Vagina (tissue), 2 donors: ENCODE results near the gene MINDY4. TPM values are rescaled to one million over a fixed set of nuclear protein-coding genes. Genes with fewer than 3 reads are reported as not detected.

Source experiments
- DNase-seq, 2 donors: peaks; one replicate each; pipeline ENCODE4 v3.0.0-alpha.2; 2017; ENCODE audit errors: extremely low spot score in 2 of 2
- H3K27ac ChIP-seq: fragments of 200-600 bp; sonication (generic); one replicate; pipeline ENCODE4 v1.5.1; 2019
- H3K27me3 ChIP-seq: fragments of 200-600 bp; sonication (generic); one replicate; pipeline ENCODE4 v1.5.1; 2019
- H3K36me3 ChIP-seq, 2 donors: fragments of 200-600 bp; sonication (generic); one replicate each; pipeline ENCODE4 v1.5.1; 2017 to 2019
- H3K4me1 ChIP-seq: fragments of 200-600 bp; sonication (generic); one replicate; pipeline ENCODE4 v1.5.1; 2019
- H3K4me3 ChIP-seq, 2 donors: fragments of 200-600 bp; sonication (generic); 1 replicate in 1 of 2; 2 replicates in 1 of 2; pipeline ENCODE4 v1.5.1; 2016 to 2019
- H3K9me3 ChIP-seq: fragments of 200-600 bp; sonication (generic); one replicate; pipeline ENCODE4 v1.5.1; 2019
- CTCF ChIP-seq, 3 experiments: fragments of 450-650 bp in 2 of 3; fragments of 200-600 bp in 1 of 3; sonication (generic) in 1 of 3; IDR thresholded peaks; one replicate each; pipeline ENCODE4 v1.5.1; 2017 to 2019; ENCODE audit warnings: antibody characterized with exemption in 3 of 3, mild to moderate bottlenecking in 2 of 3, moderate library complexity in 2 of 3
- POLR2A ChIP-seq, 2 donors: fragments of 450-650 bp; IDR thresholded peaks; one replicate each; pipeline ENCODE4 v1.6.1; 2017; ENCODE audit warnings: antibody characterized with exemption in 2 of 2, mild to moderate bottlenecking in 2 of 2, moderate library complexity in 2 of 2
- POLR2AphosphoS5 ChIP-seq, 2 donors: sonication (generic); formaldehyde crosslinking; IDR thresholded peaks; one replicate each; pipeline ENCODE4 v1.9.0; 2017; ENCODE audit warnings: antibody characterized with exemption in 2 of 2, mild to moderate bottlenecking in 2 of 2, low read depth in 1 of 2; ENCODE audit not compliant: insufficient read depth in 1 of 2
- intact Hi-C: fragments of 100-400 bp; cut with DNase I; formaldehyde crosslinking; loops from one replicate; pipeline ENCODE4 v1.15.1; 2023
- total RNA-seq: library from RNA; depleted of rRNA; stranded (reverse); fragments of >200 nt; gene quantifications from one replicate; pipeline ENCODE4 v1.2.3, GENCODE V29; 2016

MINDY4 gene
- total RNA-seq, 1 donor from 2014 or later, result 10.3 TPM

GRCh38 chr7:30934732-30935568 lies 163.7 kb downstream of the MINDY4 start:
- TF ChIP-seq POLR2A (IDR thresholded peaks at IDR 0.05) (no peak), CTCF (IDR thresholded peaks at IDR 0.05) (no peak), POLR2AphosphoS5 (IDR thresholded peaks at IDR 0.05; ENCODE audit: insufficient read depth in 1 of 2, low read depth in 1 of 2) (no peak)
- Histone ChIP-seq H3K27ac (no peak overlapping the region), H3K9me3 (no peaks in the 10 kb centered on the region), H3K4me1 (no peaks in the 10 kb centered on the region), H3K36me3 (no peaks in the 10 kb centered on the region), H3K27me3 (no peaks in the 10 kb centered on the region), H3K4me3 (no peak overlapping the region)
- no peak for DNase-seq
- intact Hi-C loops, result no loop called here

GRCh38 chr7:30935569-30935877 lies 164.3 kb downstream of the MINDY4 start:
- H3K4me3 ChIP-seq, result no peak overlapping the region
- intact Hi-C loops, result no loop called here
- no peak for TF ChIP-seq CTCF (IDR thresholded peaks at IDR 0.05)
- no peak for TF ChIP-seq POLR2A (IDR thresholded peaks at IDR 0.05)
- no peak for TF ChIP-seq POLR2AphosphoS5 (IDR thresholded peaks at IDR 0.05; ENCODE audit: insufficient read depth in 1 of 2, low read depth in 1 of 2)
- H3K36me3 ChIP-seq, result no peaks in the 10 kb centered on the region
- no peaks in the 10 kb centered on the region for H3K4me1 ChIP-seq
- no peaks in the 10 kb centered on the region for H3K9me3 ChIP-seq
- no peak for DNase-seq
- H3K27me3 ChIP-seq, result no peaks in the 10 kb centered on the region
- no peak overlapping the region for H3K27ac ChIP-seq

- Histone ChIP-seq H3K4me3 (no peak overlapping the region), H3K4me1 (no peaks in the 10 kb centered on the region), H3K36me3 (no peaks in the 10 kb centered on the region), H3K27me3 (no peaks in the 10 kb centered on the region), H3K9me3 (no peaks in the 10 kb centered on the region), H3K27ac (no peak overlapping the region)
- DNase-seq, result no peak
- intact Hi-C loops, result no loop called here
- TF ChIP-seq POLR2A (IDR thresholded peaks at IDR 0.05) (no peak), POLR2AphosphoS5 (IDR thresholded peaks at IDR 0.05; ENCODE audit: insufficient read depth in 1 of 2, low read depth in 1 of 2) (no peak), CTCF (IDR thresholded peaks at IDR 0.05) (no peak)
Observed at GRCh38 chr7:30936650-30937245, 165.5 kb downstream of the MINDY4 start.

- Histone ChIP-seq H3K9me3 (no peaks in the 10 kb centered on the region), H3K4me3 (no peak overlapping the region), H3K36me3 (no peaks in the 10 kb centered on the region), H3K27me3 (no peaks in the 10 kb centered on the region), H3K4me1 (no peaks in the 10 kb centered on the region), H3K27ac (no peak overlapping the region)
- intact Hi-C loops, result no loop called here
- no peak for DNase-seq
- no peak for TF ChIP-seq CTCF (IDR thresholded peaks at IDR 0.05)
- TF ChIP-seq POLR2A (IDR thresholded peaks at IDR 0.05), result no peak
- TF ChIP-seq POLR2AphosphoS5 (IDR thresholded peaks at IDR 0.05; ENCODE audit: insufficient read depth in 1 of 2, low read depth in 1 of 2), result no peak
Observed at GRCh38 chr7:30937416-30937815, 166.2 kb downstream of the MINDY4 start.
